KBM-7 (cell line): ENCODE data around the gene RIT2.

Experiments used
- DNase-seq: peaks from one replicate; pipeline ENCODE4 v3.0.0-alpha.2; 2015
- in situ Hi-C: fragments of 300-500 bp; cut with MboI; formaldehyde crosslinking; loops from 2 replicates; pipeline ENCODE4 v1.14.3; 2020; ENCODE audit warnings: low sequenced_read_pairs, low pct_unique_long_range_greater_than_20kb, mixed read lengths

Gene RIT2

GRCh38 chr18:43031169-43031568 lies 84.3 kb downstream of the RIT2 start:
- in situ Hi-C loops = no loop called here

GRCh38 chr18:43029414-43029813 lies 86.1 kb downstream of the RIT2 start:
- no peak for DNase-seq
- in situ Hi-C loops = no loop called here

More at GRCh38 chr18:43031169-43031568, 84.3 kb downstream of the RIT2 start:
- DNase-seq = no peak

GRCh38 chr18:43022874-43023273 lies 92.6 kb downstream of the RIT2 start:
- in situ Hi-C loops = no loop called here
- no peak for DNase-seq

GRCh38 chr18:43017622-43018021 lies 97.9 kb downstream of the RIT2 start:
- in situ Hi-C loops = no loop called here
- DNase-seq = no peak

GRCh38 chr18:43013486-43013885 lies 102.0 kb downstream of the RIT2 start:
- in situ Hi-C loops = no loop called here
- DNase-seq = no peak

GRCh38 chr18:43012951-43013350 lies 102.5 kb downstream of the RIT2 start:
- DNase-seq = no peak
- in situ Hi-C loops = no loop called here

GRCh38 chr18:43010611-43011010 lies 104.9 kb downstream of the RIT2 start:
- in situ Hi-C loops = no loop called here
- DNase-seq = no peak

- no peak for DNase-seq
- in situ Hi-C loops = no loop called here
These were observed 105.8 kb downstream of the RIT2 start for GRCh38 chr18:43009674-43010073.

GRCh38 chr18:43007365-43007764 lies 108.1 kb downstream of the RIT2 start:
- in situ Hi-C loops = no loop called here
- DNase-seq = no peak

- in situ Hi-C loops = no loop called here
- DNase-seq = no peak
These were observed 111.1 kb downstream of the RIT2 start for GRCh38 chr18:43004421-43004820.

GRCh38 chr18:43001821-43002220 lies 113.7 kb downstream of the RIT2 start:
- DNase-seq = no peak
- in situ Hi-C loops = no loop called here

GRCh38 chr18:42996824-42997223 lies 118.7 kb downstream of the RIT2 start:
- in situ Hi-C loops = no loop called here
- DNase-seq = no peak

- in situ Hi-C loops = no loop called here
- DNase-seq = no peak
These were observed 135.1 kb downstream of the RIT2 start for GRCh38 chr18:42980426-42980825.

- no peak for DNase-seq
- in situ Hi-C loops = no loop called here
These were observed 137.4 kb downstream of the RIT2 start for GRCh38 chr18:42977982-42978637.

- in situ Hi-C loops = no loop called here
- DNase-seq = no peak
These were observed 138.5 kb downstream of the RIT2 start for GRCh38 chr18:42976869-42977590.

- in situ Hi-C loops = no loop called here
These were observed 146.1 kb downstream of the RIT2 start for GRCh38 chr18:42969366-42969765.

GRCh38 chr18:42961298-42961697 lies 154.2 kb downstream of the RIT2 start:
- DNase-seq = no peak
- in situ Hi-C loops = no loop called here

More at GRCh38 chr18:42969366-42969765, 146.1 kb downstream of the RIT2 start:
- no peak for DNase-seq

GRCh38 chr18:42959528-42959927 lies 156.0 kb downstream of the RIT2 start:
- in situ Hi-C loops = no loop called here
- no peak for DNase-seq

- in situ Hi-C loops = no loop called here
- DNase-seq = no peak
These were observed 157.1 kb downstream of the RIT2 start for GRCh38 chr18:42958353-42958752.

- DNase-seq = no peak
- in situ Hi-C loops = no loop called here
These were observed 159.2 kb downstream of the RIT2 start for GRCh38 chr18:42956287-42956686.

- DNase-seq = no peak
- in situ Hi-C loops = no loop called here
These were observed 160.6 kb downstream of the RIT2 start for GRCh38 chr18:42954887-42955286.
